GM21737 (cell line): ENCODE measurements around the gene RNF40.
A peak's percentile ranks its signal among the peaks of the same experiment; 100 is the strongest.

Experiments used
- ATAC-seq: cut with Tn5 transposase; IDR thresholded peaks from one replicate; pipeline ENCODE4 v1.9.1; 2021; ENCODE audit warnings: mild to moderate bottlenecking, moderate library complexity; ENCODE audit not compliant: unreplicated experiment

RNF40 gene

GRCh38 chr16:30761427-30761927, 645 bp upstream of the RNF40 start:
- ATAC-seq: peak; percentile 11

- ATAC-seq: no peak
These were observed 1.0 kb downstream of the RNF40 start for GRCh38 chr16:30762991-30763725.

GRCh38 chr16:30764086-30764485, 2.0 kb downstream of the RNF40 start:
- ATAC-seq: no peak

- no peak for ATAC-seq
These were observed 2.8 kb downstream of the RNF40 start for GRCh38 chr16:30764816-30765465.

- no peak for ATAC-seq
These were observed 4.2 kb downstream of the RNF40 start for GRCh38 chr16:30766206-30766932.

- no peak for ATAC-seq
These were observed 4.8 kb downstream of the RNF40 start for GRCh38 chr16:30766933-30767284.

- no peak for ATAC-seq
These were observed 5.8 kb downstream of the RNF40 start for GRCh38 chr16:30767767-30768465.

- ATAC-seq: no peak
These were observed 6.6 kb downstream of the RNF40 start for GRCh38 chr16:30768583-30769181.

- ATAC-seq: no peak
These were observed 7.4 kb downstream of the RNF40 start for GRCh38 chr16:30769379-30770089.

- ATAC-seq: no peak
These were observed 9.6 kb downstream of the RNF40 start for GRCh38 chr16:30771726-30772125.

- ATAC-seq: no peak
These were observed 11.7 kb downstream of the RNF40 start for GRCh38 chr16:30773826-30774225.

- no peak for ATAC-seq
These were observed 12.4 kb downstream of the RNF40 start for GRCh38 chr16:30774367-30775130.

- ATAC-seq: no peak
These were observed 12.9 kb downstream of the RNF40 start for GRCh38 chr16:30775131-30775391.

- peak; percentile 59 for ATAC-seq
These were observed 13.5 kb downstream of the RNF40 start for GRCh38 chr16:30775392-30776188.

- no peak for ATAC-seq
These were observed 15.6 kb downstream of the RNF40 start for GRCh38 chr16:30777591-30778297.

GRCh38 chr16:30778549-30779244, 16.6 kb downstream of the RNF40 start:
- no peak for ATAC-seq

GRCh38 chr16:30779596-30779995, 17.5 kb downstream of the RNF40 start:
- ATAC-seq: no peak

GRCh38 chr16:30780021-30780420, 17.9 kb downstream of the RNF40 start:
- no peak for ATAC-seq
